Putamen (tissue), 1 donor: ENCODE data around the gene ADAMTS19.
A peak's percentile ranks its signal among the peaks of the same experiment; 100 is the strongest.

ENCODE experiments used
- DNase-seq: peaks from one replicate; pipeline ENCODE4 v3.0.0-alpha.2; 2016; ENCODE audit warnings: low spot score

The ADAMTS19 gene

GRCh38 chr5:129465776-129466344, 5.8 kb downstream of the ADAMTS19 start:
- DNase-seq: no peak

- no peak for DNase-seq
Measured at GRCh38 chr5:129474544-129474943, 14.4 kb downstream of the ADAMTS19 start.

- no peak for DNase-seq
Measured at GRCh38 chr5:129476751-129477150, 16.7 kb downstream of the ADAMTS19 start.

DNA sequence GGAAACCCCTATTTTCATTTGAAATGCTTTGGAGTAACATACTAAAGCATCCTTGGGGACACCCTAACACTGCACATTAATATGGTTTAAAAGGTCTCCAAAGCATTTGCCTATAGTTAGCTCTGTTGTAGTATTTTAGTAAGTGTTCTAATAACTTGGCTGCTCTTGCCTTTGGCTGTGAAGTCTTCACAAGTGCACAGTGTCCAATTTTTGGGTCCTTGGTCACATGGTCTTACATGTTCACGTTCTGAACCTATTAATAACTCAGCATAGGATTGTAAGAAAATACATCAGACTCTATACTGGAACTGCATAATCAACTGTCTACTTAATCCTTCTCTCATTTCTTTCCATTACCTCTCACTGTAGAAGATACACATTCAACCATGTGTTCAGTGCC, 17.4 kb downstream of the ADAMTS19 start:
- DNase-seq: no peak

- peak; percentile 56 for DNase-seq
Measured at GRCh38 chr5:129481161-129481560, 21.1 kb downstream of the ADAMTS19 start.

- no peak for DNase-seq
Measured at GRCh38 chr5:129496421-129496820, 36.3 kb downstream of the ADAMTS19 start.

- no peak for DNase-seq
Measured at GRCh38 chr5:129496864-129497595, 36.9 kb downstream of the ADAMTS19 start.

GRCh38 chr5:129499208-129499852, 39.2 kb downstream of the ADAMTS19 start:
- DNase-seq: no peak

GRCh38 chr5:129500101-129500500, 40.0 kb downstream of the ADAMTS19 start:
- no peak for DNase-seq

DNA sequence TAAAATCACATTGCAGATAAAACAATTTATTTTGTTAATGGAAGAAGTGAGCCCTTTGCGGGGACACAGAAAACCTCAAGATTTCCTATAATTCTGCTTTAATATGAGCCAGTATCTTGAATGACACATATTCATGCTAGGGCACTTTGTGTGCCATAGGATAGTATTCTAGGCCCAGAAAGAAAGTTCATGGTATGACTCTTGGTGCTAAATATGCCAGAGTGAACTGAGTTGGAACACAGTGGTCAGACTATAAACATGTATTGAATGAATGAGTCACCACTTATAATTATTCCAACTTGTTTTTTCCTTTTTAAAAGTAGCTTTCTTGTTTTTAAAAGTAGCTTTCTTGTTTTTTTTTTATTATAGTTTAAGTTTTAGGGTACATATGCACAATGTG, 46.0 kb downstream of the ADAMTS19 start:
- DNase-seq: no peak

DNA sequence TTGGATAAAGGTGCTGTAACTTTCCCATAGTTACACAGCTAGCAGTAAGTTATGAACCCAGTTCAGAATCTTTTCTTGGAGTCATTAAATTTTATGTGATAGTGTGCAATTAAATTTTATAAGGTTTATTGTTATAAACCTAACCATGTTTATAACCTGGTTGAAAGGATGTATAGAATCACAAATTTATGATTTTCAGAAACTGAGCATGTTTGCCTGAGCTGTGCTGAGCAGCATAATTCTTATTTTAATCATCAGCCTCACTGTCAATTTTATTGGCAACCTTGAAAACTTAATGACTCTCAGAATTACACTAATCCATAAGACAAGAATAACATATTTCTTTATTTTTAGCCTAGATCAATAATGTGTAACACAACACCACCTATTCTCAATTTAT, 46.9 kb downstream of the ADAMTS19 start:
- DNase-seq: no peak

GRCh38 chr5:129507527-129507926, 47.4 kb downstream of the ADAMTS19 start:
- DNase-seq: no peak

DNA sequence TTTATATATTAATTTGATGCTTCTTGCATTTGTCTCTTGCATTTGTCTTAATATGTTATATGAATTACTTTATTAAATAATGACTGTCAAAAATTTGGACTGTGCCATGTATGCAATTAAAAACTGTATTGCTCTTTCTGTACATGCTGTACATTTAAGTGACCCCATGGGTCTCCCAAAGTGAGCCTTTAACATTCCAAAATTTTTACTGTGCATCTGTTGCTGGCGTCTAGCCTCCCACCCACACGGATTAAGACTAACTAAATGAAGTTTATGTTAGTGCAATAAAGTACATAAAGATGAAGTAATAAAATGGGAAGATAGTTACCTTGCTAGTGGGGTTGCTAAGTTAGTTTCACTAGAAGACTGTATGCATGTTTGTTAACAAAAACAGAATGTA, 48.5 kb downstream of the ADAMTS19 start:
- no peak for DNase-seq

GRCh38 chr5:129509363-129509975, 49.4 kb downstream of the ADAMTS19 start:
- DNase-seq: no peak

- DNase-seq: no peak
Measured at GRCh38 chr5:129511291-129511690, 51.2 kb downstream of the ADAMTS19 start.

DNA sequence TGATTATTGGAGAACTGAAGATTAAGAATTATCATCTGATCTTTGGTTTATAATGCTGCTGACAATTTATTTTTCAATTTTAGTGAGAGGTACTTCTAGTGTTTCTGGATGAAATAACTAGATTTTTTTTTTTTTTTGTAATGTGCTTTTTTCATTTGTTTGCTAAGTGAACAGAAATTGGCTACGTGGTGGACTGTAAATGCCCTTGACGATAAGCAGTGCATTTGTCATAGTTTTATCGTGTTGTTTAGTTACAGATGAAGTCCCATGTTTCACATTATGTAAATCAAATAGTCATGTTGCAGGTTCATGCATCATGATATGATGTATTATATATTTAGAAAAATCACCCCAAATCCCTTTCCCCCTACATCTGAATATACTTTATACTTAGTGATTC, 81.0 kb downstream of the ADAMTS19 start:
- no peak for DNase-seq

- no peak for DNase-seq
Measured at GRCh38 chr5:129541648-129542251, 81.7 kb downstream of the ADAMTS19 start.

- DNase-seq: no peak
Measured at GRCh38 chr5:129547137-129547536, 87.0 kb downstream of the ADAMTS19 start.

DNA sequence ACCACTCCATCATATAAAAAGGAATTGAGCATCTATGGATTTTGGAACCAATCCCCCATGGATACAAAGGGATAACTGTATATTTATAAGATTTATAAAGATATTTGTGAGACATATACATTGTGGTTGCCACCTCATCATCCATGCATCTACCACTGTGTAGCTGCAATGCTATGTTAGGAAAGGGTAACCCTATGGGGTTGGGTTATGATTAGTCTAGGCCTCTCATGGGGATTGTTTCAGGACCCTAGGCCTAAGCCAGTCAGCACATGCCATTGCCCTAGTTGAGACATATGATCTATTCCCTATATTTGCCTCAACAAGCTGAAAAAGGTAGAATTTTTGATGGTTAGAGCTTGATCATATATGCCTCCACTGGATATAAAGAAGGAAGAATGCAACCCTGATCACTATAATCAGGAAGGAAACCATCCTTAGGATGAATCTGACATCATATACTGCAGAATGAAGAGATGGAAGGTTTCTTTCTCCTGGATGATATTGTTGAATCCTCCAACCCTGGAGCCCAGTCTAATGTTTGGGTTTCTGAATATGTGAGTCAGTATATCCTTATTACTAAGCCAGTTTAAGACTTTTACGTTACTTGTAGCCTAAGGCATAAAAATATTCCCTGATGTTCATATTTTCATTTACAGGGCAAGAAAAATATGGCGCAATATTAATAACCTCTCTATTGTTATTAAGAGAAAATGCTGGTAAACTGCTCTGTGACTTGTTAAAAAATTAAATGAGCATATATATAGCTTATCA, 94.2 kb downstream of the ADAMTS19 start:
- DNase-seq: no peak

DNA sequence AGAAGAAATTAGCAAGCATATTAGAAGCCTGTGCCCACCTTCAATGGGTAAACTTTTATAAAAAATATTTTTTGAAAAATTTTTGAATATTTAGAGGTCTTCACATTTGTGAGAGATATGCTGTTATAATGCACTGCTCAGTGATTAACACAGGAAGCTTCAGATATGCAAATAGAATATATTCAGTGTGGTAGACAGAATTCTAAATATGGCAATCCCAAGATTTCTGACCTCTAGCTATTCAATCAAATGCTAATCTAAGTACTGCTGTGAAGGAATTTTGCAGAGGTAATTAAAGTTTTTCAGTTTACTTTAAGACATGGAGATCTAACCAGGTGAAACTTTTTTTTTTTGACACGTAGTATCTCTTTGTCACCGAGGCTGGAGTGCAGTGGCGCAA, 103.5 kb downstream of the ADAMTS19 start:
- no peak for DNase-seq

DNA sequence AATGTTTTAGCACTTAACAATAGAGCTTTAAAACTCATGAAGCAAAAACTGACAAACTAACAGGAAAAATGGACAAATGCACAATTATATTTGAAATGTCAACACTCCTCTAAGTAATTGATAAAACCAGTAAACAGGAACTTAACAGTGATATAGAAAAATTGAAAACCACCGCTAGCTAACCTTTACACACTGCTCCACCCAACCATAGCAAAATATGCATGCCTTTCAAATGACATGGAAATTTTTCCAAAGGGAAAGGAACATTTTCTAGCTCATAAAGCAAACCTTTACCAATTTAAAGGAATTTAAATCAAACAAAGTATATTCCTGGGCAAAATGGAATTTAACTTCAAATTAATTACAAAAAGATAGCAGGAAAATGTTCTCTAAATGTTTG, 109.2 kb downstream of the ADAMTS19 start:
- no peak for DNase-seq

- no peak for DNase-seq
Measured at GRCh38 chr5:129572060-129572459, 112.0 kb downstream of the ADAMTS19 start.
